Activated CD4-positive, alpha-beta T cell treated with anti-CD3 and anti-CD28 coated beads for 36 hours (primary cell): ENCODE measurements around the gene IZUMO1. TPM values are rescaled to one million over a fixed set of nuclear protein-coding genes. Genes with fewer than 3 reads are reported as not detected.

ENCODE experiments used
- ATAC-seq: fragments of 200-7000 bp; cut with Tn5 transposase; one replicate; pipeline ENCODE4 v1.10.0; 2021; ENCODE audit warnings: mild to moderate bottlenecking, moderate library complexity
- CTCF ChIA-PET: fragments of 350-600 bp; sonication (Branson Sonifier 250); formaldehyde crosslinking; loops from one replicate; lab custom pipeline; 2021; ENCODE audit warnings: antibody characterized with exemption; lab: Charles Lee
- POLR2A ChIA-PET: fragments of 350-600 bp; sonication (Branson Sonifier 250); formaldehyde crosslinking; loops from one replicate; lab custom pipeline; 2021; ENCODE audit warnings: antibody characterized with exemption, inconsistent platforms; lab: Charles Lee
- DNase-seq: peaks from one replicate; pipeline ENCODE4 v3.0.0-alpha.2; 2020
- H3K27ac Mint-ChIP-seq: one replicate; pipeline ENCODE4 v1.8.0; 2021; ENCODE audit warnings: mixed read lengths
- H3K27me3 Mint-ChIP-seq: one replicate; pipeline ENCODE4 v1.8.0; 2021; ENCODE audit warnings: mixed read lengths
- H3K36me3 Mint-ChIP-seq: one replicate; pipeline ENCODE4 v1.8.0; 2021; ENCODE audit warnings: low read depth, mixed read lengths
- H3K4me1 Mint-ChIP-seq: one replicate; pipeline ENCODE4 v1.8.0; 2021; ENCODE audit warnings: mixed read lengths
- H3K4me3 Mint-ChIP-seq: one replicate; pipeline ENCODE4 v1.8.0; 2021; ENCODE audit warnings: mild to moderate bottlenecking, moderate library complexity, mixed read lengths
- H3K9me3 Mint-ChIP-seq: one replicate; pipeline ENCODE4 v1.8.0; 2021; ENCODE audit warnings: low read depth, mixed read lengths
- intact Hi-C, 2 experiments: fragments of 100-400 bp; cut with DNase I in 1 of 2; cut with micrococcal nuclease in 1 of 2; formaldehyde crosslinking; loops; one replicate each; pipeline versions ENCODE4 v1.14.2 to v1.15.1; 2022 to 2024; cut with DNase I, micrococcal nuclease
- total RNA-seq, 2 experiments: library from RNA; stranded (reverse); gene quantifications; one replicate each; pipeline ENCODE4 v1.2.3, GENCODE V29; 2021

The IZUMO1 gene
- total RNA-seq, 2 experiments from 2014 or later, result not detected

DNA sequence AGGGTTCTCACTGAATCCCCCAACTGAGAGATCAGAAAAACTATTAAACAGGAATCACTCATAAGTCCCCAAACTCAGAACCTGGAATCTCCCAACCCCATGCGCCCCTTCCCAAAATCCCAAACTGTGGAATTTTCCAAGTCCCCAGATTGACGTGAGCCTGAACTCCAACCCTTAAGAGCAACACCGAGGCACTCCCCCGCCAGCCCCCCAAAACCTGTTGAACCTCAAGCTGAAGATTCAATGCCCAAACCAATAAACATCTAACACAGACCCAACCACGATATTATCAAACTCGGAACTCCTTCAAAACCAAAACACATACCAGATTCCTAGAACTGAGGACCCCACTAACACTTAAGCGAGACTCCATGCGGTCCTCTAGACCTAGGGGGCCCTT, 599 bp downstream of the IZUMO1 start:
- ATAC-seq (no peak), DNase-seq (no peak)
- peaks cover 17% of the 10 kb centered on the region for H3K4me1 Mint-ChIP-seq
- ChIA-PET CTCF (no interaction called here), POLR2A (no interaction called here)
- intact Hi-C loops, result loop anchor here in 1 of 2 experiments (5.0 kb wide), 1 partner anchor 234 kb away; the partner anchor contains the start of gene LMTK3
- H3K36me3 Mint-ChIP-seq, result no peaks in the 10 kb centered on the region
- peak overlapping the region; percentile 1 for H3K4me3 Mint-ChIP-seq
- H3K27me3 Mint-ChIP-seq, result peaks cover 11% of the 10 kb centered on the region
- H3K27ac Mint-ChIP-seq, result no peak overlapping the region
- peaks cover 2% of the 10 kb centered on the region for H3K9me3 Mint-ChIP-seq

DNA sequence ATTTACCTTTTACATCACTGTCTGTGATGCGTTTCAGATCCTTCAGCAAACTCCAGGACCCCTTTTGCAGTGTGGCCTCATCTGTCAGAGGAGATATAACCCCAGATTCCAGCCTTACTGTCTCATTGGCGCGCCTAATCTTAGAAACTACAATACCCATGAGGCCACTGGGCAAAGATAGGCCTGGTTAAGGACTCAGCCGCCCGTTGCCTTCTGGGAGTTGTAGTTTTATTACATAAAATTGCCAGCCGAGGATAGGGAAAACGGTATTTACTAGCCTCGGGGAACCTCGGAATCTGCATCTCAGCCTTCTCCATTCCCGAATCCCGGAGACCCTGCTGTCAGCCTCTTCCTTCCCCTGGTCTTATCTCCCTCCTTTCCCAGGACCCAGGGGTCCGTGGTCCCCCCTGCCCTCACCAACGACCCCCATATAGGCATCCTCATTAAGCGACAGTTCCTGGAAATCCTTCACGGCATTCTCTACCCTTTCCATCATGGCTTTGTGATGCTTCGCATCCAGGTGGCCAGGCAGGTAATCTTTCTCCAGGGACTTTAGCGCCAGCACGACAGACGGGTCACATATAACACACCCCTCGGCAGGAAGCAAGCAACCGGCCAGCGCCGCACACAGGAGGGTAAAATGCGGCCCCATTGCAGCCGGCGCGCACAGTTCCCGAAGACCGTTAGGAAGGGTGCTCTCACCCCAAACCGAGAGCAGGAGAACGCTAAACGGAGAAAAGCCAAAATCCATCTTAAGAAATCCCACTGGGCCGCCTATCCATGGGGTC, 1.3 kb downstream of the IZUMO1 start:
- DNase-seq (peak; percentile 76), ATAC-seq (peak; percentile 78)
- ChIA-PET CTCF (interaction anchor here (0.6 kb wide), 1 partner anchor 99 kb away, joined by 3 read pairs; the partner anchor contains the start of gene CA11), POLR2A (no interaction called here)
- intact Hi-C loops, result loop anchor here in 1 of 2 experiments (1.0 to 5.0 kb wide), 2 partner anchors 50 to 233 kb away; partner anchors contain the start of gene LMTK3
- Mint-ChIP-seq H3K4me1 (peaks cover 21% of the 10 kb centered on the region), H3K36me3 (no peaks in the 10 kb centered on the region), H3K4me3 (no peak overlapping the region), H3K27ac (no peak overlapping the region), H3K9me3 (peaks cover 2% of the 10 kb centered on the region), H3K27me3 (peaks cover 10% of the 10 kb centered on the region)

DNA sequence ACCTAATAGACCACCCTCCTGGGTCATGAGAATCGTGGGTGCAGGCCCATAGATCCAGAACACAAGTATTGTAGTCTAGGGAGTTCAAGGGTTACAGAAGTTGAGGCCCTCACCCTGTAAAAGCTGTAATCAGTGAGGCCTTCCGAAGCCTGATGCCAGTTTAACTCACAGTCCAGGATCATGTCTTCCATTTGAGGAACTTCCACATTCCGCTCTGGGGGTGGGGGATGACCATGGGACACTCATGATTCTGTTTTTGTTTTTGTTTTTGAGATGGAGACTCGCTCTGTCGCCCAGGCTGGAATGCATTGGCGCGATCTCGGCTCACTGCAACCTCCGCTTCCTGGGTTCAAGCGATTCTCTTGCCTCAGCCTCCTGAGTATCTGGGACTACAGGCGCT, 4.6 kb downstream of the IZUMO1 start:
- H3K36me3 Mint-ChIP-seq, result no peaks in the 10 kb centered on the region
- H3K27ac Mint-ChIP-seq, result no peak overlapping the region
- peaks cover 13% of the 10 kb centered on the region for H3K27me3 Mint-ChIP-seq
- H3K4me1 Mint-ChIP-seq, result peaks cover 29% of the 10 kb centered on the region
- CTCF ChIA-PET, result no interaction called here
- POLR2A ChIA-PET, result no interaction called here
- no peak for DNase-seq
- intact Hi-C loops, result no loop called here
- no peak for ATAC-seq
- H3K9me3 Mint-ChIP-seq, result peaks cover 2% of the 10 kb centered on the region
- H3K4me3 Mint-ChIP-seq, result no peak overlapping the region

DNA sequence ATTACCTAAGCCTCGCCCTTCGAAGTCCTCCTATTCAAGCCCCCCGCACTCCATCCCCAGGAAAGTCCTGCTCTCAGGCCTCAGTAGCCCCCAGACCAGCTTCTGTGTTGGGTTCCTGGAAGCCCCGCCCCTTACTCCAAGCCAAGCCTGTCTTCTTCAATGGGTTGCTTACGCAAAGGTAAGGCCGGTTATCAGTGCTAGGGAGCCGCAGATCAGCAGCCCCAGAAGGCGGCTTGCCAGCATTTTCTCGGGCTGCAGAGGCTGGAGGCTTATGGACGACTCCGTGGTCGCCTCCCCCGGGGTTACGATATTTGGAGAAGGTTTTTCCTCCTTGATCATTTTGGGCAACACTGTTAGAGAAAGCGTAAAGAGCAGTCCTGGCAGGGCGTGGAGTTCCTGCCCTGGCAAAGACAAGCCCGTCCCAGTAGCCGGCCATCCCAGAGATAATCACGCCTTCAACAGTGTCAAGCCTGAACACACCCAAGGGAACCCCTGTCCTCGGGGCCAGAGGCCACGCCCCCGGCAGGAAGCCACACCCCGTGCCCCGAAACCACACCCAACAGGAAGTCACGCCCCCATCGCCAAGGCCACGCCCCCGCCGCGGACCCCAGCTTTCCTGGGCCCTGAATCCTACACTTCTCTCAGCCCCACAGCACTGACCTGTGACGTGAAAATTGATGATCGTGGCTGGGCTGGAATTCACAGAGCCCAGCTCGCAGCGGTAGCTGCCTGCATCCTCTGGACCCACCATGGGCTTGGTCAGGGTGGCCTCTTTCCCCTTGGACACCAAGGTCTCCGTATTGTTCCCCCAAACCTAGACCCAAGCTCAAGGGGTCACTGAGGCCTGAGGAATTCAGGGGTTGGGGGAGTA, 5.3 kb downstream of the IZUMO1 start:
- Mint-ChIP-seq H3K27ac (no peak overlapping the region), H3K27me3 (peaks cover 13% of the 10 kb centered on the region), H3K4me1 (peaks cover 27% of the 10 kb centered on the region), H3K9me3 (peaks cover 2% of the 10 kb centered on the region), H3K4me3 (no peak overlapping the region), H3K36me3 (no peaks in the 10 kb centered on the region)
- ChIA-PET CTCF (no interaction called here), POLR2A (no interaction called here)
- intact Hi-C loops, result no loop called here
- peak; percentile 70 for DNase-seq
- no peak for ATAC-seq

DNA sequence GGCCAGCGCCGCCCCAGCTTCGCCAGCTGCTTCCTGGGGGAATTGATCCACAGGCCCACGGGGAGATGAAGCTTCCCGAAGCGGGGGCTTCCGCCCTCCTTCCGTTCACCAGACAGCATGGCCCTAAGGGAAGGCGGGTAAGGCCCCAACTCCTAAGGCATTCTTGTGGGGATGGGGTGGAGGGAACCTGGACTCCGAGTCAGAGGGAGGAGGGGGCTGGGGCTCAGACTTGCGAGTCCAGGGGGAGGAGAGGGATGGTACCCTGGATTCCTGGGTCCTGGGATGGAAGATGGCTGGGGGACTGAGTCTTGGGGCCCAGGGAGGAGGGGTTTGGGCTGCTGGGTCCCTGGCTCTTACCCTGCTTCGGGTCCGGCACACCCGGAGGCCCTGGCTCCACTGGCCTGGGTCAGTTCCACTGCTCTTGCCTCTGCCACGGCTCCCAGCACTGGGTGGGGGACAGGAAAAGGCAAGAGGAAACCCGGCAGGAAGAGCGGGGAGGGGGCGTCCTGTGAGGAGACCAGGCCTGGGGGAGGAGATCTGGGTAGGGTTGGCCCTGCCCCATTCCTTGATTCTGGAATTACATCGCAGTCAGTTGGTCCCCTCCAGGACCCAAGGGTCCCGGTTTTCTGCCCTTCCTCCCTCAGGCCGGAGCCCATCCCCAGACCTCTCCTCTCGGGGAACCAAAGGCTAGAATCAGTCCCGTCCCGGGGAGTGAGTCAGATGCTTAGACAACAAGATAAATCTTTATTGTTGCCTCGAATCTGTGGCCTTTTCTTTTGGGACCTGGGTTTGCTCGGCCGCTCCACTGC, 6.3 kb downstream of the IZUMO1 start, which contains the start of gene RASIP1:
TSS of gene RASIP1 (minus strand) at position 447 of the 809 bp plus-strand sequence. CDS start at position 119, 328 bp downstream.
- POLR2A ChIA-PET, result no interaction called here
- Mint-ChIP-seq H3K9me3 (no peaks in the 10 kb centered on the region), H3K36me3 (no peaks in the 10 kb centered on the region), H3K4me1 (peaks cover 17% of the 10 kb centered on the region), H3K4me3 (no peak within 1 kb of the TSS), H3K27ac (no peak within 1 kb of the TSS), H3K27me3 (peaks cover 3% of the 10 kb centered on the region)
- CTCF ChIA-PET, result interaction anchor here (0.6 to 2.1 kb wide), 2 partner anchors 19 to 65 kb away, joined by 3 to 12 read pairs; no protein-coding TSS in a partner anchor
- ATAC-seq (no peak), DNase-seq (no peak)
- intact Hi-C loops, result no loop called here

DNA sequence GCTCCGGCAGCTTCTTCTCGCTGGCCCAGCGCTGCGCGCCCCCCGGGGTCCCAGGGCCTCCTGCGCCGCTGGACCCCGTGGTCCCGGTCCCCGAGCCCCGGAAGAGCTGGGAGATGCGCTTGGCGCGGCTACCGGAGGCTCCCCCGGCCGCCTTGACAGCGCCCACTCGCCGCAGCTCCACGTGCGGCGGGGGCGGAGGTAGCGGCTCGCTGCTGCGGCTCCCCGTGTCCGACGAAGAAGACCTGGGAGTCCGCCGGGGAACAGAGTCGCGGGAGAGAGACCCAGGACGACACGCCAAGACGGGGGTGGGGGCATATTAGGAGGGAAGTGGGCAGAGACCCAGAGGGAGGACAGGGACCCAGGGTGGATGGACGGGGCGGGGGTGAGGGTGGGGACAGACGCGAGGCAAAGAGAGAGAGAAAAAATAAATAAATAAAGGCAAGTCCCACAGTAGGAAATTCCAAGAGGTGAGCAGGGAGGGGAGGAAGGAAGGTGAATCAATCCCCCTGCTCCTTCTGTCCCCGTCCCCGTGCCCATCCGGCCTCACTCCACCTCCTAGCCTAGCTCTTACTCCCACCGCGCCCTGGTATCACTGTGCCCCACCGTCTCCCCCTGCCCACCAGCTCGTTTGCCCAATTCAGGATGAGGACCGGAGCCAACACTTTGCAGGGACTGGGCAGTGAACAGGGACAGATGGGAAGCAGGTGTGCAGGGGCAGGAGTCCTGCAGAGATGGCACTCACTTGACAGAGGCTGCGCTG, 7.1 kb downstream of the IZUMO1 start:
- CTCF ChIA-PET, result interaction anchor here (0.6 to 2.1 kb wide), 5 partner anchors 12 to 254 kb away, joined by 3 to 12 read pairs (median 4); partner anchors contain the start of genes CA11, GYS1 and RUVBL2

DNA sequence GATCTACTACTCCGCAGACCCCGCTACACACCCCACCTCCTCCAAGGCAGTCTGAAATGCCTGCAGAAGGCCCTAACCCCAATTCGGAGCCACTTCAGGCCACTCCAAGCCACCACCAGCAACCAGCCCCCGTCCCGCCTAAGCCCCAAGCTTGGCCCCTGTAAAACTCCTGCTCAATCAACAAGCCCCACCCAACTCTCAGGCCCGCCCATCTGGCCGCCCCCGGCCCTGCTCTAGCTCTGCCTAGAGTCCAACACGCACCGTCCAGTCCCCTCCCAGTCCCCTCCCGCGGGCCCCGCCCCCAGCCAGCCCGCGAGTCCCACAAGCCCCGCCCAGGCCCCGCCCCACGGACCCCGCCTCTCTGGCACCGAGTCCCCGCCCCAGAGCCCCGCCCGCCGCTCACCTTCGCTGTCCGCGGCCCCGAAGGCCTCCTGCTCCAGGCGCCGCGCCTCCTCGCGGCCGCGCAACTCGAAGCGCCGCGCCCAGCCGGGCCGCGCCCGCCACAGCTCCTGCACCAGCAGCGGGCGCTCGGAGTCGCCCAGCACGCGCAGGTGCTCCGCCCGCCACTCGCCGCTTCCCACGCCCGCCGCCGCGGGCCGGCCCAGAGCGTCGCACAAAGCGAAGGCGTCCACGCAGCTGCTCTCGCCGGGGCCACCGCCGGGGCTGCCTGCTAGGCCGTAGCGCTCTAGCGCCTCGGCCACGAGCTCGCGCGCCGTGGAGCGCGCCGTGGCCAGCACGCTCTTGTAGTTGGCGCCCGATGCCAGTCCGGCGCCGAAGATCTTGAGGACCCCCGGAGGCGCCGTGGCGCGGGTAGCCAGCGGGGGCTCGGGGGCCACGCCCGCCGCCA, 7.9 kb downstream of the IZUMO1 start:
- H3K4me3 Mint-ChIP-seq, result peak overlapping the region; percentile 51
- ChIA-PET CTCF (interaction anchor here (0.6 to 2.1 kb wide), 7 partner anchors 11 to 478 kb away, joined by 3 to 12 read pairs (median 4); partner anchors contain the start of genes CA11, GYS1 and RUVBL2), POLR2A (interaction anchor here (0.5 to 1.5 kb wide), 3 partner anchors 10 to 789 kb away, joined by 3 read pairs; partner anchors contain the start of gene RCN3)
- H3K4me1 Mint-ChIP-seq, result peaks cover 17% of the 10 kb centered on the region
- DNase-seq, result peak; percentile 99
- no peaks in the 10 kb centered on the region for H3K9me3 Mint-ChIP-seq
- no peaks in the 10 kb centered on the region for H3K36me3 Mint-ChIP-seq
- ATAC-seq, result peak; percentile 96
- intact Hi-C loops, result loop anchor here (1.0 to 5.0 kb wide), 12 partner anchors 13 to 704 kb away; partner anchors contain the start of genes BCAT2 (in 1 of the 2), CA11 (in 1 of the 2), GYS1 (in 1 of the 2) and RUVBL2 (in 1 of the 2)
- peak overlapping the region; percentile 51 for H3K27ac Mint-ChIP-seq
- H3K27me3 Mint-ChIP-seq, result peaks cover 3% of the 10 kb centered on the region

More for the DNA sequence above, 7.1 kb downstream of the IZUMO1 start:
- no peak overlapping the region for H3K27ac Mint-ChIP-seq
- ATAC-seq, result no peak
- H3K4me3 Mint-ChIP-seq, result no peak overlapping the region
- H3K36me3 Mint-ChIP-seq, result no peaks in the 10 kb centered on the region
- peaks cover 17% of the 10 kb centered on the region for H3K4me1 Mint-ChIP-seq
- H3K9me3 Mint-ChIP-seq, result no peaks in the 10 kb centered on the region
- DNase-seq, result no peak
- POLR2A ChIA-PET, result interaction anchor here (0.5 to 1.5 kb wide), 3 partner anchors 9 to 50 kb away, joined by 3 read pairs; no protein-coding TSS in a partner anchor
- intact Hi-C loops, result loop anchor here (1.0 to 5.0 kb wide), 8 partner anchors 19 to 703 kb away; partner anchors contain the start of genes BCAT2 (in 1 of the 2), GYS1 (in 1 of the 2) and RUVBL2 (in 1 of the 2)
- H3K27me3 Mint-ChIP-seq, result peaks cover 3% of the 10 kb centered on the region

DNA sequence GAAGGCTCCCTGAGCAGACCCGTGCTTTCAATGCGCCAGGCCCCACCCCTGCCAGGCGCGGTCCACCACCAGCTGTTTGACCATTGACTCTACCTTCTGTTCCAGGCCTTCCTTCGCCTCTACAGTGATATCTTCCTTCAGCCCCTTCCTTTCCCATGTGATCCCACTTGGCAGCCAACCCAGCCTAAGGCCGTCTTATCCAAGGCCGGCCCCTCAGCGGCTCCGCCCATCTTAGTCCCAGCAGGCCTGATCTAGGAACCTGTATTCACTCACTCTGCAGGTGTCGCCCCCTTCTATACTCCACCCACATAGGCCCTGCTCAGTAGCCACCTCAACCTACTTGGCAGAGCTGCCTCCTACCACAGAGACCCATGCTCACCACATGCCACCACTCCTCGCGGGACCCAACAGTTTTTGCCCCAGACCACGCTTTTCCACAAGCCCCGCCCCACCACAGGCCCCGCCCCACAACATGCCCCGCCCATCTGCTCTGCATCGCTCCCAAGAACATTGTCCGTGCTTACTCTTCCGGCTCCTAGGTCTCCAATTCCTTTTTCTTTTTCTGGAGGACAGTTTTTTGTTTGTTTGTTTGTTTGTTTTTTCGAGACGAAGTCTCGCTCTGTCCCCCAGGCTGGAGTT, 9.2 kb downstream of the IZUMO1 start:
- H3K4me3 Mint-ChIP-seq, result no peak overlapping the region
- H3K4me1 Mint-ChIP-seq, result peaks cover 17% of the 10 kb centered on the region
- DNase-seq (no peak), ATAC-seq (no peak)
- intact Hi-C loops, result loop anchor here in 1 of 2 experiments (5.0 kb wide), 1 partner anchor 75 kb away; no protein-coding TSS in a partner anchor
- ChIA-PET POLR2A (no interaction called here), CTCF (interaction anchor here (1.6 kb wide), 1 partner anchor 256 kb away, joined by 4 read pairs; the partner anchor contains the start of genes GYS1 and RUVBL2)
- H3K9me3 Mint-ChIP-seq, result no peaks in the 10 kb centered on the region
- H3K27me3 Mint-ChIP-seq, result peaks cover 3% of the 10 kb centered on the region
- H3K36me3 Mint-ChIP-seq, result no peaks in the 10 kb centered on the region
- H3K27ac Mint-ChIP-seq, result no peak overlapping the region
